Endothelial cell of umbilical vein (primary cell): ENCODE results near the gene PLBD1. TPM values are rescaled to one million over a fixed set of nuclear protein-coding genes. Genes with fewer than 3 reads are reported as not detected.

Source experiments
- BruUV-seq: library from RNA; stranded (reverse); fragments of 400-500 nt; replicated peaks from 2 replicates; lab custom pipeline; 2021; lab: Mats Ljungman, UMichigan
- CTCF ChIA-PET: fragments of 300-600, 350-600 bp; sonication (Branson Sonifier 250); formaldehyde crosslinking; loops from one replicate; lab custom pipeline; 2021; ENCODE audit warnings: antibody characterized with exemption, inconsistent platforms; lab: Charles Lee
- POLR2A ChIA-PET: fragments of 300-600, 350-600 bp; sonication (Branson Sonifier 250); formaldehyde crosslinking; loops from one replicate; lab custom pipeline; 2021; ENCODE audit warnings: antibody characterized with exemption, inconsistent platforms; lab: Charles Lee
- DNase-seq: peaks from one replicate; pipeline ENCODE4 v3.0.0-alpha.2; 2011; ENCODE audit warnings: low read depth, low spot score
- FAIRE-seq: peaks from 2 replicates; lab custom pipeline; 2011; peaks lifted over from hg19 to GRCh38; lab: Jason Lieb, UNC
- H2AFZ ChIP-seq: 2 replicates; pipeline ENCODE4 v1.6.0; 2012; ENCODE audit warnings: low read depth, low read length, control low read depth, inconsistent platforms
- H3K27ac ChIP-seq: 2 replicates; pipeline ENCODE4 v1.5.1; 2011; ENCODE audit warnings: low read depth, mild to moderate bottlenecking, control low read depth, low read length, moderate library complexity; ENCODE audit not compliant: insufficient read depth
- H3K27me3 ChIP-seq, 2 experiments: 2 replicates each; pipeline versions ENCODE4 v1.6.0 to v1.6.1; 2011; ENCODE audit warnings: low read length in 2 of 2, mixed read lengths in 1 of 2; ENCODE audit not compliant: control insufficient read depth in 2 of 2, insufficient read depth in 2 of 2
- H3K36me3 ChIP-seq, 2 experiments: 2 replicates in 1 of 2; 3 replicates in 1 of 2; pipeline ENCODE4 v1.5.1; 2011; ENCODE audit warnings: low read length in 2 of 2, mild to moderate bottlenecking in 1 of 2, moderate library complexity in 1 of 2; ENCODE audit not compliant: control insufficient read depth in 2 of 2, insufficient read depth in 2 of 2; ENCODE audit errors: extremely low read depth in 1 of 2
- H3K4me1 ChIP-seq: 3 replicates; pipeline ENCODE4 v1.5.1; 2011; ENCODE audit warnings: mild to moderate bottlenecking, low read length; ENCODE audit not compliant: control insufficient read depth, insufficient read depth; ENCODE audit errors: extremely low read depth
- H3K4me2 ChIP-seq: 2 replicates; pipeline ENCODE4 v1.6.1; 2011; ENCODE audit warnings: low read length, control low read depth, mixed read lengths; ENCODE audit not compliant: insufficient read depth
- H3K4me3 ChIP-seq, 3 experiments: fragments of 200-600 bp in 1 of 3; sonication (generic), shearing (Covaris generic) in 1 of 3; replicated peaks in 1 of 3; 2 replicates each; pipeline ENCODE4 v1.5.1; 2011 to 2016; ENCODE audit warnings: control low read depth in 3 of 3, low read length in 3 of 3, mild to moderate bottlenecking in 2 of 3, inconsistent platforms in 1 of 3, low read depth in 1 of 3, moderate library complexity in 1 of 3; ENCODE audit not compliant: insufficient read depth in 1 of 3
- H3K79me2 ChIP-seq: 2 replicates; pipeline ENCODE4 v1.6.0; 2012; ENCODE audit warnings: low read length, inconsistent platforms; ENCODE audit not compliant: control insufficient read depth, insufficient read depth
- H3K9ac ChIP-seq: replicated peaks from 2 replicates; pipeline ENCODE3; 2011; ENCODE audit warnings: low read length, control low read depth; ENCODE audit not compliant: insufficient read depth; ENCODE audit errors: extremely low read depth
- H3K9me1 ChIP-seq: replicated peaks from 3 replicates; pipeline ENCODE4 v1.6.0; 2011; ENCODE audit warnings: mild to moderate bottlenecking, low read length; ENCODE audit not compliant: control insufficient read depth, insufficient read depth; ENCODE audit errors: extremely low read depth
- H3K9me3 ChIP-seq: replicated peaks from 2 replicates; pipeline ENCODE4 v1.5.1; 2012; ENCODE audit warnings: low read length, inconsistent platforms; ENCODE audit not compliant: control insufficient read depth, insufficient read depth
- H4K20me1 ChIP-seq: replicated peaks from 2 replicates; pipeline ENCODE3; 2011; ENCODE audit warnings: mild to moderate bottlenecking, low read length; ENCODE audit not compliant: control insufficient read depth, insufficient read depth; ENCODE audit errors: extremely low read depth
- EZH2 ChIP-seq: IDR thresholded peaks from 2 replicates; pipeline ENCODE4 v1.6.1; 2012; ENCODE audit warnings: borderline replicate concordance, low read depth, mild to moderate bottlenecking, moderate library complexity, low read length, inconsistent platforms; ENCODE audit not compliant: severe bottlenecking
- FOS ChIP-seq: IDR thresholded peaks from 2 replicates; pipeline ENCODE4 v1.6.1; 2011; ENCODE audit warnings: mild to moderate bottlenecking, low read length, moderate library complexity, borderline replicate concordance; ENCODE audit not compliant: insufficient read depth
- GATA2 ChIP-seq: IDR thresholded peaks from 2 replicates; pipeline ENCODE4 v1.7.0; 2011; ENCODE audit warnings: low read depth, mild to moderate bottlenecking, moderate library complexity, mixed read lengths, low read length; ENCODE audit not compliant: insufficient read length, insufficient read depth
- JUN ChIP-seq: IDR thresholded peaks from 2 replicates; pipeline ENCODE4 v1.6.1; 2011; ENCODE audit warnings: borderline replicate concordance, low read depth; ENCODE audit not compliant: insufficient read length, insufficient read depth
- MAX ChIP-seq: IDR thresholded peaks from 2 replicates; pipeline ENCODE4 v1.6.1; 2011; ENCODE audit not compliant: insufficient read depth, insufficient read length
- MYC ChIP-seq: IDR thresholded peaks from one replicate; pipeline ENCODE4 v1.6.1; 2011; ENCODE audit warnings: mild to moderate bottlenecking, low read depth, low read length
- POLR2A ChIP-seq: IDR thresholded peaks from 2 replicates; pipeline ENCODE4 v1.6.1; 2012; ENCODE audit warnings: low read depth, mild to moderate bottlenecking, control low read depth, low read length
- POLR2AphosphoS5 ChIP-seq: IDR thresholded peaks from 2 replicates; pipeline ENCODE4 v1.6.1; 2012; ENCODE audit warnings: low read depth, mild to moderate bottlenecking, control low read depth, low read length, moderate library complexity; ENCODE audit not compliant: insufficient read depth
- dilution Hi-C: fragments of 300-500 bp; cut with MboI; formaldehyde crosslinking; loops from one replicate; pipeline ENCODE4 v1.15.0; 2019; ENCODE audit warnings: low sequenced_read_pairs; ENCODE audit not compliant: extremely low pct_ligation_motif_present
- intact Hi-C: fragments of 100-400 bp; cut with micrococcal nuclease; formaldehyde crosslinking; loops from one replicate; pipeline ENCODE4 v1.10.0; 2022
- polyA plus RNA-seq, 4 experiments: library from polyadenylated mRNA; depleted of rRNA in 3 of 4; stranded (reverse) in 3 of 4; unstranded in 1 of 4; fragments of >200 nt; gene quantifications; 2 replicates each; pipeline versions ENCODE4 v1.2.1 to v1.2.3, GENCODE V29; 2011 to 2012; ENCODE audit warnings: missing spikeins in 1 of 4
- total RNA-seq: library from RNA; stranded (reverse); gene quantifications from 2 replicates; pipeline ENCODE4 v1.2.3, GENCODE V29; 2021
- TF ChIP-seq, protein P1 (sequence below), 2 donors: IDR thresholded peaks; 1 replicate in 1 of 2; 2 replicates in 1 of 2; pipeline ENCODE4 v1.5.1; 2011; ENCODE audit warnings: low read length in 2 of 2, mild to moderate bottlenecking in 2 of 2, moderate library complexity in 2 of 2, control low read depth in 1 of 2, inconsistent platforms in 1 of 2, low read depth in 1 of 2; ENCODE audit not compliant: insufficient read depth in 1 of 2; ENCODE audit errors: extremely low read depth in 1 of 2

PLBD1 gene
- total and polyA plus RNA-seq, 2 donors (not counting 3 experiments of a cell fraction or from before 2014, with no cell fraction given) = 0.04 TPM; not detected in 1

- H3K4me1 ChIP-seq = no peaks in the 10 kb centered on the region
- H2AFZ ChIP-seq = no peak overlapping the region
- no peak overlapping the region for H3K27ac ChIP-seq
- ChIA-PET POLR2A (no interaction called here), CTCF (no interaction called here)
- H3K9me1 ChIP-seq = no peaks in the 10 kb centered on the region
- no peaks in the 10 kb centered on the region for H3K9me3 ChIP-seq
- no peak overlapping the region for H3K4me3 ChIP-seq
- no peak for FAIRE-seq
- dilution Hi-C loops = no loop called here
- no peak overlapping the region for H3K9ac ChIP-seq
- intact Hi-C loops = no loop called here
- peaks cover 0 to 4% of the 10 kb centered on the region in 2 experiments for H3K27me3 ChIP-seq
- DNase-seq = no peak
- no peaks in the 10 kb centered on the region for H3K36me3 ChIP-seq
- H3K79me2 ChIP-seq = no peaks in the 10 kb centered on the region
- H4K20me1 ChIP-seq = no peaks in the 10 kb centered on the region
- H3K4me2 ChIP-seq = no peak overlapping the region
- no TSS peak for BruUV-seq
- TF ChIP-seq EZH2 (no peak), JUN (no peak), MYC (no peak), POLR2AphosphoS5 (no peak), GATA2 (no peak), MAX (no peak), FOS (no peak), POLR2A (no peak)
- TF ChIP-seq, protein P1, sequence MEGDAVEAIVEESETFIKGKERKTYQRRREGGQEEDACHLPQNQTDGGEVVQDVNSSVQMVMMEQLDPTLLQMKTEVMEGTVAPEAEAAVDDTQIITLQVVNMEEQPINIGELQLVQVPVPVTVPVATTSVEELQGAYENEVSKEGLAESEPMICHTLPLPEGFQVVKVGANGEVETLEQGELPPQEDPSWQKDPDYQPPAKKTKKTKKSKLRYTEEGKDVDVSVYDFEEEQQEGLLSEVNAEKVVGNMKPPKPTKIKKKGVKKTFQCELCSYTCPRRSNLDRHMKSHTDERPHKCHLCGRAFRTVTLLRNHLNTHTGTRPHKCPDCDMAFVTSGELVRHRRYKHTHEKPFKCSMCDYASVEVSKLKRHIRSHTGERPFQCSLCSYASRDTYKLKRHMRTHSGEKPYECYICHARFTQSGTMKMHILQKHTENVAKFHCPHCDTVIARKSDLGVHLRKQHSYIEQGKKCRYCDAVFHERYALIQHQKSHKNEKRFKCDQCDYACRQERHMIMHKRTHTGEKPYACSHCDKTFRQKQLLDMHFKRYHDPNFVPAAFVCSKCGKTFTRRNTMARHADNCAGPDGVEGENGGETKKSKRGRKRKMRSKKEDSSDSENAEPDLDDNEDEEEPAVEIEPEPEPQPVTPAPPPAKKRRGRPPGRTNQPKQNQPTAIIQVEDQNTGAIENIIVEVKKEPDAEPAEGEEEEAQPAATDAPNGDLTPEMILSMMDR (IDR thresholded peaks at IDR 0.05; ENCODE audit: extremely low read depth in 1 of 2, insufficient read depth in 1 of 2, low read depth in 1 of 2, low read length in 2 of 2) = no peak
These were observed 6.6 kb downstream of the PLBD1 start for GRCh38 chr12:14560904-14561574.
